HG03521 (cell line): ENCODE results near the gene ENOSF1.
"Not testable (repeated sequence)": the region's sequence is repeated elsewhere in the genome, so short reads cannot be mapped to it uniquely, and the experiment has no call there.

Source experiments
- ATAC-seq: cut with Tn5 transposase; IDR thresholded peaks from one replicate; pipeline ENCODE4 v1.9.1; 2021; ENCODE audit warnings: mild to moderate bottlenecking, moderate library complexity; ENCODE audit not compliant: unreplicated experiment

The ENOSF1 gene

GRCh38 chr18:709771-710170 lies 2.7 kb downstream of the ENOSF1 start:
- no peak for ATAC-seq

- ATAC-seq, result no peak
Observed at GRCh38 chr18:708096-708495, 4.3 kb downstream of the ENOSF1 start.

- no peak for ATAC-seq
Observed at GRCh38 chr18:706405-706804, 6.0 kb downstream of the ENOSF1 start.

- ATAC-seq, result no peak
Observed at GRCh38 chr18:703213-703967, 9.0 kb downstream of the ENOSF1 start.

GRCh38 chr18:697800-698199 lies 14.6 kb downstream of the ENOSF1 start:
- no peak for ATAC-seq

GRCh38 chr18:697012-697411 lies 15.4 kb downstream of the ENOSF1 start:
- no peak for ATAC-seq

- no peak for ATAC-seq
Observed at GRCh38 chr18:693466-694187, 18.8 kb downstream of the ENOSF1 start.

- no peak for ATAC-seq
Observed at GRCh38 chr18:692824-693223, 19.6 kb downstream of the ENOSF1 start.

- ATAC-seq, result no peak
Observed at GRCh38 chr18:688323-688722, 24.1 kb downstream of the ENOSF1 start.

GRCh38 chr18:686339-687111 lies 25.9 kb downstream of the ENOSF1 start:
- no peak for ATAC-seq

GRCh38 chr18:685438-685837 lies 27.0 kb downstream of the ENOSF1 start:
- ATAC-seq, result no peak

- ATAC-seq, result no peak
Observed at GRCh38 chr18:683531-683930, 28.9 kb downstream of the ENOSF1 start.

GRCh38 chr18:682833-683232 lies 29.6 kb downstream of the ENOSF1 start:
- no peak for ATAC-seq

GRCh38 chr18:682416-682815 lies 30.0 kb downstream of the ENOSF1 start:
- not testable (repeated sequence) for ATAC-seq

GRCh38 chr18:681985-682384 lies 30.4 kb downstream of the ENOSF1 start:
- ATAC-seq, result no peak

GRCh38 chr18:680392-680791 lies 32.0 kb downstream of the ENOSF1 start:
- no peak for ATAC-seq

- no peak for ATAC-seq
Observed at GRCh38 chr18:679516-679915, 32.9 kb downstream of the ENOSF1 start.

- no peak for ATAC-seq
Observed at GRCh38 chr18:678482-679182, 33.8 kb downstream of the ENOSF1 start.

- ATAC-seq, result no peak
Observed at GRCh38 chr18:677951-678381, 34.5 kb downstream of the ENOSF1 start.

- ATAC-seq, result no peak
Observed at GRCh38 chr18:677145-677544, 35.3 kb downstream of the ENOSF1 start.

GRCh38 chr18:676736-677135 lies 35.7 kb downstream of the ENOSF1 start:
- ATAC-seq, result no peak
